WTC11 (cell line): ENCODE data around the gene RARRES2. TPM values are rescaled to one million over a fixed set of nuclear protein-coding genes. Genes with fewer than 3 reads are reported as not detected.
A peak's percentile ranks its signal among the peaks of the same experiment; 100 is the strongest.

Source experiments
- ATF1 ChIP-seq: sonication (generic); formaldehyde crosslinking; IDR thresholded peaks from 2 replicates; pipeline ENCODE4 v1.8.1; 2023; ENCODE audit warnings: mild to moderate bottlenecking, moderate library complexity, missing genetic modification reagents
- CREM ChIP-seq: sonication (generic); formaldehyde crosslinking; IDR thresholded peaks from 2 replicates; pipeline ENCODE4 v1.8.1; 2022; ENCODE audit warnings: mild to moderate bottlenecking, missing genetic modification reagents, moderate library complexity
- CTCF ChIP-seq: fragments of 200-600 bp; IDR thresholded peaks from 2 replicates; pipeline ENCODE4 v1.8.0; 2022; ENCODE audit warnings: antibody characterized with exemption
- E2F4 ChIP-seq: sonication (generic); formaldehyde crosslinking; IDR thresholded peaks from 2 replicates; pipeline ENCODE4 v1.8.1; 2022; ENCODE audit warnings: low read depth, mild to moderate bottlenecking, moderate library complexity, missing genetic modification reagents, borderline replicate concordance
- FOXP1 ChIP-seq: sonication (generic); formaldehyde crosslinking; IDR thresholded peaks from 2 replicates; pipeline ENCODE4 v1.8.0; 2022; ENCODE audit warnings: missing genetic modification reagents, mild to moderate bottlenecking, moderate library complexity, borderline replicate concordance
- FOXP4 ChIP-seq: sonication (generic); formaldehyde crosslinking; IDR thresholded peaks from 2 replicates; pipeline ENCODE4 v1.8.0; 2022; ENCODE audit warnings: mild to moderate bottlenecking, missing genetic modification reagents
- GABPB1 ChIP-seq: sonication (generic); formaldehyde crosslinking; IDR thresholded peaks from 2 replicates; pipeline ENCODE4 v1.8.1; 2023; ENCODE audit warnings: mild to moderate bottlenecking, missing genetic modification reagents
- HMGXB4 ChIP-seq: sonication (generic); formaldehyde crosslinking; IDR thresholded peaks from 2 replicates; pipeline ENCODE4 v1.8.1; 2023; ENCODE audit warnings: mild to moderate bottlenecking, moderate library complexity, missing genetic modification reagents
- IRF1 ChIP-seq: sonication (generic); formaldehyde crosslinking; IDR thresholded peaks from 2 replicates; pipeline ENCODE4 v1.8.0; 2023; ENCODE audit warnings: missing genetic modification reagents
- IRF2 ChIP-seq: sonication (generic); formaldehyde crosslinking; IDR thresholded peaks from 2 replicates; pipeline ENCODE4 v1.8.0; 2022; ENCODE audit warnings: low read depth, missing genetic modification reagents, borderline replicate concordance
- JUN ChIP-seq: sonication (generic); formaldehyde crosslinking; IDR thresholded peaks from 2 replicates; pipeline ENCODE4 v1.8.0; 2023; ENCODE audit warnings: mild to moderate bottlenecking, missing genetic modification reagents
- MAX ChIP-seq: sonication (generic); formaldehyde crosslinking; IDR thresholded peaks from 2 replicates; pipeline ENCODE4 v1.8.0; 2022; ENCODE audit warnings: mild to moderate bottlenecking, missing genetic modification reagents
- MLX ChIP-seq: sonication (generic); formaldehyde crosslinking; IDR thresholded peaks from 2 replicates; pipeline ENCODE4 v1.8.1; 2023; ENCODE audit warnings: mild to moderate bottlenecking, missing genetic modification reagents, moderate library complexity
- NFE2L1 ChIP-seq: sonication (generic); formaldehyde crosslinking; IDR thresholded peaks from 2 replicates; pipeline ENCODE4 v1.8.1; 2023; ENCODE audit warnings: missing genetic modification reagents
- OVOL2 ChIP-seq: fragments of 250-450 bp; sonication (Bioruptor Pico); IDR thresholded peaks from 2 replicates; pipeline ENCODE4 v1.9.0; 2021; ENCODE audit warnings: mild to moderate bottlenecking, borderline replicate concordance
- PRDM15 ChIP-seq: sonication (generic); formaldehyde crosslinking; IDR thresholded peaks from 2 replicates; pipeline ENCODE4 v1.8.0; 2022; ENCODE audit warnings: missing genetic modification reagents
- SMAD3 ChIP-seq: sonication (generic); formaldehyde crosslinking; IDR thresholded peaks from 2 replicates; pipeline ENCODE4 v1.8.0; 2022; ENCODE audit warnings: missing genetic modification reagents, mild to moderate bottlenecking, borderline replicate concordance
- TEAD4 ChIP-seq: sonication (generic); formaldehyde crosslinking; IDR thresholded peaks from 2 replicates; pipeline ENCODE4 v1.8.0; 2022; ENCODE audit warnings: mild to moderate bottlenecking, missing genetic modification reagents
- USF1 ChIP-seq: sonication (generic); formaldehyde crosslinking; IDR thresholded peaks from 2 replicates; pipeline ENCODE4 v1.8.0; 2022; ENCODE audit warnings: mild to moderate bottlenecking, missing genetic modification reagents
- USF2 ChIP-seq: sonication (generic); formaldehyde crosslinking; IDR thresholded peaks from 2 replicates; pipeline ENCODE4 v1.8.1; 2023; ENCODE audit warnings: mild to moderate bottlenecking, missing genetic modification reagents, moderate library complexity
- ZNF138 ChIP-seq: sonication (generic); formaldehyde crosslinking; conservative IDR thresholded peaks from 2 replicates; pipeline ENCODE4 v1.8.1; 2022; ENCODE audit warnings: mild to moderate bottlenecking, moderate library complexity, missing genetic modification reagents
- ZNF512 ChIP-seq: sonication (generic); formaldehyde crosslinking; IDR thresholded peaks from 2 replicates; pipeline ENCODE4 v1.8.1; 2022; ENCODE audit warnings: missing genetic modification reagents, borderline replicate concordance
- total RNA-seq: library from RNA; stranded (reverse); gene quantifications from 3 replicates; pipeline ENCODE4 v1.2.3, GENCODE V29; 2021

Gene RARRES2
- total RNA-seq, 1 experiment from 2014 or later = 230 TPM

- TF ChIP-seq E2F4 (CRISPR knock-in tag) = no peak
- TF ChIP-seq TEAD4 = no peak
- peak; percentile 19; the same call in 1 of the 2 replicates for TF ChIP-seq CREM
- peak; percentile 92 for TF ChIP-seq USF1
- TF ChIP-seq ATF1 (CRISPR knock-in tag) = no peak
- peak; percentile 97 for TF ChIP-seq USF2 (CRISPR knock-in tag)
- TF ChIP-seq FOXP1 (CRISPR knock-in tag) = no peak
- no peak for TF ChIP-seq CTCF
- no peak for TF ChIP-seq ZNF512
- no peak for TF ChIP-seq FOXP4
- TF ChIP-seq MLX = no peak
- TF ChIP-seq JUN (CRISPR knock-in tag) = no peak
- no peak for TF ChIP-seq ZNF138 (CRISPR knock-in tag)
- TF ChIP-seq OVOL2 = no peak
- no peak for TF ChIP-seq IRF1 (CRISPR knock-in tag)
- no peak for TF ChIP-seq IRF2 (CRISPR knock-in tag)
- TF ChIP-seq MAX = peak; percentile 80
- TF ChIP-seq NFE2L1 = no peak
- TF ChIP-seq HMGXB4 (CRISPR knock-in tag) = no peak; the same call in 1 of the 2 replicates
- TF ChIP-seq GABPB1 (CRISPR knock-in tag) = 0 out of 2 replicates have a peak, but pooled peaks have one; percentile 24
- TF ChIP-seq PRDM15 = no peak
- 0 out of 2 replicates have a peak, but pooled peaks have one; percentile 7 for TF ChIP-seq SMAD3 (CRISPR knock-in tag)
Measured at GRCh38 chr7:150368096-150368883, 26.9 kb upstream of the RARRES2 start, which contains the start of gene REPIN1 (continued).
